ENCODE results near the gene CNOT3.

The CNOT3 gene

GRCh38 chr19:54149021-54149812, 11.7 kb downstream of the CNOT3 start:
- DNase-seq (ENCODE audit: low read depth) = no peak

- DNase-seq (ENCODE audit: low read depth) = no peak
These were observed 13.9 kb downstream of the CNOT3 start for GRCh38 chr19:54151362-54152035.

GRCh38 chr19:54152267-54152666, 14.7 kb downstream of the CNOT3 start:
- DNase-seq (ENCODE audit: low read depth) = no peak

GRCh38 chr19:54152878-54153524, 15.4 kb downstream of the CNOT3 start:
- no peak for DNase-seq (ENCODE audit: low read depth)

GRCh38 chr19:54153731-54154326, 16.3 kb downstream of the CNOT3 start:
- no peak for DNase-seq (ENCODE audit: low read depth)

GRCh38 chr19:54154603-54155345, 17.2 kb downstream of the CNOT3 start:
- peak; percentile 50 for DNase-seq (ENCODE audit: low read depth)

GRCh38 chr19:54155694-54156093, 18.1 kb downstream of the CNOT3 start:
- DNase-seq (ENCODE audit: low read depth) = no peak

GRCh38 chr19:54156490-54156889, 18.9 kb downstream of the CNOT3 start:
- no peak for DNase-seq (ENCODE audit: low read depth)

- DNase-seq (ENCODE audit: low read depth) = no peak
These were observed 19.4 kb downstream of the CNOT3 start for GRCh38 chr19:54156953-54157352.

- peak; percentile 40 for DNase-seq (ENCODE audit: low read depth)
These were observed 21.3 kb downstream of the CNOT3 start for GRCh38 chr19:54158812-54159351.

- peak; percentile 100 for DNase-seq (ENCODE audit: low read depth)
These were observed 22.0 kb downstream of the CNOT3 start, which contains the start of gene LENG1 for GRCh38 chr19:54159352-54160181. TSS of gene LENG1 (minus strand) at chr19:54159721. CDS start at chr19:54159695, 26 bp downstream.

GRCh38 chr19:54160182-54160811, 22.7 kb downstream of the CNOT3 start:
- DNase-seq (ENCODE audit: low read depth) = peak; percentile 34

GRCh38 chr19:54160854-54161253, 23.3 kb downstream of the CNOT3 start:
- DNase-seq (ENCODE audit: low read depth) = no peak

- peak; percentile 72 for DNase-seq (ENCODE audit: low read depth)
These were observed 24.8 kb downstream of the CNOT3 start for GRCh38 chr19:54162241-54162805.

- DNase-seq (ENCODE audit: low read depth) = no peak
These were observed 25.3 kb downstream of the CNOT3 start for GRCh38 chr19:54162884-54163283.

- DNase-seq (ENCODE audit: low read depth) = peak; percentile 20
These were observed 27.0 kb downstream of the CNOT3 start for GRCh38 chr19:54164369-54165068.

GRCh38 chr19:54165222-54165621, 27.7 kb downstream of the CNOT3 start:
- no peak for DNase-seq (ENCODE audit: low read depth)

- DNase-seq (ENCODE audit: low read depth) = peak; percentile 70
These were observed 30.8 kb downstream of the CNOT3 start for GRCh38 chr19:54168174-54168917.
